Measurements from ENCODE around the gene PDZD2.

PDZD2 gene

DNA sequence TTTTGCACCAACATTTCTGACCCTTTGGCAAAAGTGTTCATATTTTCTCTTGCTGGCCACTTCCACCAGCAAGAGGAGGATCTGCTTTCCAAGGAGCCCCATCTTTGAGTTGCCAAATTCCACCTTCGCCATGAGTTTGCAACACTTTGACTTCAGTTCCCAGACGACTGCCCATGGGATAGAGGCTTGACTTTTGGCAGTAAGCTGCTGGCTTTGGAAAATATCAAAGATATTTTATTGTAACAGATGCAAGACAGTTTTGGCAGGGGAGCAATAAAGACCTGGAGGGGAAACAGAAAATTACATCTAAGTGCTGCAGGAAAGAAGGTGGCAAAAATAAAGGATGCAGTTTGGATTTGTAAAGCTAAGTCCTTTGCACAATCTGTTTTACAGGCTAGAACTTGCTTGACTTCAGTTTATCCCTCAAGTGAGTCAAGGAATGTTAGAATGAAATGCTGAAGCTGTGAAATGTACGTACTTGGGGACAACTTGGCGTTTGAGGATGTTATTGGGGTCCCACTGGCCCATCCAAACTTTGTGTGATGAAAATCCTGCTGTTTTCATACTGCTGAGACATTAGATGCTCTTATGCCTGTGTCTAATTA is 302.3 kb downstream of the PDZD2 start:
- no peaks in the 10 kb centered on the region for H3K27me3 ChIP-seq (ENCODE audit: insufficient read depth, low read depth, severe bottlenecking)
- TF ChIP-seq, protein P1, sequence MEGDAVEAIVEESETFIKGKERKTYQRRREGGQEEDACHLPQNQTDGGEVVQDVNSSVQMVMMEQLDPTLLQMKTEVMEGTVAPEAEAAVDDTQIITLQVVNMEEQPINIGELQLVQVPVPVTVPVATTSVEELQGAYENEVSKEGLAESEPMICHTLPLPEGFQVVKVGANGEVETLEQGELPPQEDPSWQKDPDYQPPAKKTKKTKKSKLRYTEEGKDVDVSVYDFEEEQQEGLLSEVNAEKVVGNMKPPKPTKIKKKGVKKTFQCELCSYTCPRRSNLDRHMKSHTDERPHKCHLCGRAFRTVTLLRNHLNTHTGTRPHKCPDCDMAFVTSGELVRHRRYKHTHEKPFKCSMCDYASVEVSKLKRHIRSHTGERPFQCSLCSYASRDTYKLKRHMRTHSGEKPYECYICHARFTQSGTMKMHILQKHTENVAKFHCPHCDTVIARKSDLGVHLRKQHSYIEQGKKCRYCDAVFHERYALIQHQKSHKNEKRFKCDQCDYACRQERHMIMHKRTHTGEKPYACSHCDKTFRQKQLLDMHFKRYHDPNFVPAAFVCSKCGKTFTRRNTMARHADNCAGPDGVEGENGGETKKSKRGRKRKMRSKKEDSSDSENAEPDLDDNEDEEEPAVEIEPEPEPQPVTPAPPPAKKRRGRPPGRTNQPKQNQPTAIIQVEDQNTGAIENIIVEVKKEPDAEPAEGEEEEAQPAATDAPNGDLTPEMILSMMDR (IDR thresholded peaks at IDR 0.05; ENCODE audit: low read depth, low read length) = no peak
- H3K4me3 ChIP-seq (ENCODE audit: low read depth, low read length) = no peak overlapping the region
- no peak overlapping the region for H3K27ac ChIP-seq
- no peaks in the 10 kb centered on the region for H3K36me3 ChIP-seq
- no peaks in the 10 kb centered on the region for H3K9me3 ChIP-seq (ENCODE audit: severe bottlenecking)
- DNase-seq = no peak

DNA sequence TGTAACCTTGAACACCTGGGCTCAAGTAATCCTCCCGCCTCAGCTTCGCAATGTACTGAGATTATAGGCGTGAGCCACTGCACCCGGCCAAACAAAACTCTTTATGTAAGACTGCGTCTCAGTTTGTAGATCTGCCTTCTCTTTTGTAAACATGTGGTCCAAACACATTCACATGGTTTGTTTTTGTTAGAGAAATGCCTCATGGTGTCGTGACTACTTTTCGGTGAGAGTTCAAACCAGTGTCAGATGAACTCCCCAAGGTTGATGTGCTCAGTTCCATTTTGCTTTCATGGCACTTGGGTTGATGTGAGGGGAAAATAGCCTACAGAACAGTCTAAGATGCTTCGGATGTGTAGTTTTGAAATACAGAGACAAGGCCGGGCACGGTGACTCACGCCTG is 303.6 kb downstream of the PDZD2 start:
- DNase-seq = no peak
- H3K9me3 ChIP-seq (ENCODE audit: severe bottlenecking) = no peaks in the 10 kb centered on the region
- TF ChIP-seq, protein P1 (IDR thresholded peaks at IDR 0.05; ENCODE audit: low read depth, low read length) = no peak
- no peak overlapping the region for H3K27ac ChIP-seq
- no peaks in the 10 kb centered on the region for H3K27me3 ChIP-seq (ENCODE audit: insufficient read depth, low read depth, severe bottlenecking)
- H3K4me3 ChIP-seq (ENCODE audit: low read depth, low read length) = no peak overlapping the region
- H3K36me3 ChIP-seq = no peaks in the 10 kb centered on the region

DNA sequence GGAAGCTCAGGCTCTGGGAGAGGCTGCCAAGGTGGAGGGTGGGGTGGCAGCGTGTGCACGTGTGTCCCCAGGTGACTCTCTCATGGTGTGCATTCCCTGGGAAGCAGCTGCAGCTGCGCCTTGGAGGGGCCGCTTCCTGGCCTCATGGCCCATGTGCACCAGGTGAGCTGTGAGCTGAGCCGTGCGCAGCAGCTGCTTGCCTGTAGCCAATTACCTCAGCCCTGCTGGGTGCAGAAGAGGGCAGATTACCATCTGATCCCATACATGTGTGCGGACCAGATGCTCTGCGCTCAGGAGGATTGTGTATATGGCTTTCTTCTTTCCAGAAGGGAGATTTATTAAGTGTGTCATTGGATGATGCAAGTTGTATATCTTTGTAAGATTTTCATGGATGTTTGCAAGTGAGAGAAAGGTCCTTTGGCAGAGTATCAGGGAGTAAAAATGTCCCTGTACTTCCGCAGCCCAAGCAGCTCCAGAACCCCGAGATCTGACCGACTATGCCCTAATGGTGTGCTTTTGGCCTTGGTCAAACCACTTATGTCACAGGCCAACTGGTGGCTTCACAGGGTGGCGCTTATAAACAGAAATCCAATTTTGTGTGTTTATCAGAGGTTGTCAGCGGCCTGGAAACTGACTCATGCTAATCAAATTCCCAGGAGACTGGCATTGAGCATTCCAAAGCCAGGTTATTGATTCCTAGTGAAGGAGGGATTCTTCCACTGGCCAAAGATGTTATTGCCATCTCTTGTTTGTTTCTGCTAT is 305.9 kb downstream of the PDZD2 start:
- TF ChIP-seq, protein P1 (IDR thresholded peaks at IDR 0.05; ENCODE audit: low read depth, low read length) = no peak
- Histone ChIP-seq H3K4me3 (ENCODE audit: low read depth, low read length) (no peak overlapping the region), H3K9me3 (ENCODE audit: severe bottlenecking) (peaks cover under 1% of the 10 kb centered on the region), H3K27ac (peak overlapping the region; percentile 80), H3K27me3 (ENCODE audit: insufficient read depth, low read depth, severe bottlenecking) (no peaks in the 10 kb centered on the region), H3K36me3 (no peaks in the 10 kb centered on the region)
- peak; percentile 95 for DNase-seq

DNA sequence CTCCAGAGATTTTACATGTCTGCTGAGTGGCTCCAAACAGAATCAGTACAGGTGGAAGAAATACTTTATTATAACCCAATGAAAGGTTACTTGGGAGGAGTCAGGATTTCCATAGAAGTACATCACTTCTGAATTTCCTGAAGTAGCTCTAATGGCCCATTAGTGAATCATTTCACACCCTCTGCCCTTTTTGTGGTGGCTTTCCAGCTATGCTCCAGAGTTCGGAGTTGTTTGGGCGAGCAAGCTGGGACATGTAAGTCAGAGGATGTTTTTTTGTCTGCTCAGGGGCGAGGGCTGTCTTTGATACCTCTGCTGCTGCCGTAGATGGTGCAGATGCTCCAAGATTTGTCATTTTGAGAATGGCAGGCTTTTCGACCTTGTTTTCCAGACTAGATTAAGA is 309.1 kb downstream of the PDZD2 start:
- H3K36me3 ChIP-seq = no peaks in the 10 kb centered on the region
- peak overlapping the region; percentile 18; the same call in 1 of the 2 replicates for H3K27ac ChIP-seq
- H3K27me3 ChIP-seq (ENCODE audit: insufficient read depth, low read depth, severe bottlenecking) = no peaks in the 10 kb centered on the region
- TF ChIP-seq, protein P1 (IDR thresholded peaks at IDR 0.05; ENCODE audit: low read depth, low read length) = no peak
- no peak overlapping the region for H3K4me3 ChIP-seq (ENCODE audit: low read depth, low read length)
- H3K9me3 ChIP-seq (ENCODE audit: severe bottlenecking) = peaks cover 4% of the 10 kb centered on the region
- DNase-seq = no peak

DNA sequence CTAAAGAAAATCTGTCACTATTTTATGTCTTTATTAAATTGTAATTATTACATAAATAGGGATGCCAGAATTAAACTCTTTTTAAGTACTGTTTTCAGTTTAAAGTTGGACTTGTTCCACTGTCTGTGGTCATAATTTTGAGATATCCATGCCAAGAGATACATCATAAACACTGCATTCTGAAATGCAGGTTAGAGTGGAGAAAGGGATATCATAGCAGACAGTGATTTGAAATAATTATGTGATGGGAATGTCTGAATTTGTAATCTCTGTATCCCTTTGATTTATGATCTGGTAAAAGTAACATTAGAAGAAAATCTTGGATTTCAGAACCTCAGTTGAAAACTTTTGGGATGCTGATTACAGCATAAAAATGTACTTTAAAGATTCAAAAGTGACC is 313.1 kb downstream of the PDZD2 start:
- no peaks in the 10 kb centered on the region for H3K27me3 ChIP-seq (ENCODE audit: insufficient read depth, low read depth, severe bottlenecking)
- no peaks in the 10 kb centered on the region for H3K36me3 ChIP-seq
- no peak overlapping the region for H3K4me3 ChIP-seq (ENCODE audit: low read depth, low read length)
- H3K27ac ChIP-seq = no peak overlapping the region
- TF ChIP-seq, protein P1 (IDR thresholded peaks at IDR 0.05; ENCODE audit: low read depth, low read length) = no peak
- DNase-seq = no peak
- H3K9me3 ChIP-seq (ENCODE audit: severe bottlenecking) = peaks cover 4% of the 10 kb centered on the region

Measured in WERI-Rb-1 (cell line).